GM12872 (cell line): ENCODE results near the gene ASPM.

Experiments
- CTCF ChIP-seq: IDR thresholded peaks from 3 replicates; pipeline ENCODE4 v1.5.1; 2011; ENCODE audit warnings: low read depth, mild to moderate bottlenecking, low read length, moderate library complexity; ENCODE audit not compliant: insufficient read depth

ASPM gene

GRCh38 chr1:197049100-197049499, 97.4 kb downstream of the ASPM start:
- no peak for TF ChIP-seq CTCF

- no peak for TF ChIP-seq CTCF
Observed at GRCh38 chr1:197042676-197043341, 103.7 kb downstream of the ASPM start.

GRCh38 chr1:197041486-197042353, 104.7 kb downstream of the ASPM start:
- TF ChIP-seq CTCF = no peak

- no peak for TF ChIP-seq CTCF
Observed at GRCh38 chr1:197036861-197037260, 109.6 kb downstream of the ASPM start.
